Duodenal mucosa (tissue), 2 donors: ENCODE data around the gene GET4.
"Not testable (repeated sequence)": the region's sequence is repeated elsewhere in the genome, so short reads cannot be mapped to it uniquely, and the experiment has no call there.

Source experiments
- H3K27ac ChIP-seq: one replicate; pipeline ENCODE4 v1.7.0; 2013; ENCODE audit warnings: low read depth, low read length
- H3K27me3 ChIP-seq, 2 donors: one replicate each; pipeline ENCODE4 v1.7.0; 2013; ENCODE audit warnings: low read length in 2 of 2, control low read depth in 1 of 2; ENCODE audit not compliant: insufficient read depth in 2 of 2, control insufficient read depth in 1 of 2
- H3K36me3 ChIP-seq, 2 donors: one replicate each; pipeline ENCODE4 v1.7.0; 2013; ENCODE audit warnings: low read length in 2 of 2, control low read depth in 1 of 2; ENCODE audit not compliant: insufficient read depth in 2 of 2, control insufficient read depth in 1 of 2
- H3K4me1 ChIP-seq, 2 donors: one replicate each; pipeline ENCODE4 v1.7.0; 2013; ENCODE audit warnings: low read length in 2 of 2, control low read depth in 1 of 2; ENCODE audit not compliant: insufficient read depth in 2 of 2, control insufficient read depth in 1 of 2
- H3K4me3 ChIP-seq, 2 donors: one replicate each; pipeline ENCODE4 v1.7.0; 2013; ENCODE audit warnings: low read length in 2 of 2, low read depth in 1 of 2
- H3K9ac ChIP-seq, 2 donors: one replicate each; pipeline ENCODE4 v1.7.0; 2013; ENCODE audit warnings: low read length in 2 of 2, low read depth in 1 of 2
- H3K9me3 ChIP-seq, 2 donors: one replicate each; pipeline ENCODE4 v1.7.0; 2013; ENCODE audit warnings: low read length in 2 of 2, control low read depth in 1 of 2; ENCODE audit not compliant: control insufficient read depth in 1 of 2

Gene GET4

GRCh38 chr7:845091-845490 is 31.3 kb upstream of the GET4 start:
- no peaks in the 10 kb centered on the region for H3K27me3 ChIP-seq
- no peak overlapping the region for H3K9ac ChIP-seq
- H3K4me3 ChIP-seq = no peak overlapping the region
- peaks cover 28 to 60% of the 10 kb centered on the region in 2 donors for H3K36me3 ChIP-seq
- H3K27ac ChIP-seq = no peak overlapping the region
- H3K9me3 ChIP-seq = no peaks in the 10 kb centered on the region
- peaks cover 0 to 7% of the 10 kb centered on the region in 2 donors for H3K4me1 ChIP-seq

DNA sequence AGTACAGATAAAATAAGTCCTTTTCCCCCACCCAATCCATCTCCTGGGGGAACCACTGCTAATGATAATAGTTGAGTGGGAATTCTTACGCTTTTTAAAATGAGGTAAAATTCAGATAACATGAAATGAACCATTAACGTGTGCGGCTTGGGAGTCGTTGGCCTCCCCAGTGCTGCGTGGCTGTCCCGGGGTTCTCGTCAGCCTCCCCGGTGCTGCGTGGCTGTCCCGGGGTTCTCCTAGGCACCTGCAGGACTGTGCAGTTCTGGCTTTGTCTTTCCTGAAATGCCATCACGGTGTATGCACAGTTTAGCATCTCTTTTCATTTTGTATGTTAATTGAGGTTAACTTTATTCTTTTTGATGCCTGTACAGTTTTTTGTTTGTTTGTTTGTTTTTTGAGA is 30.6 kb upstream of the GET4 start:
- Histone ChIP-seq H3K4me3 (no peak overlapping the region), H3K27me3 (no peaks in the 10 kb centered on the region), H3K9me3 (no peaks in the 10 kb centered on the region), H3K27ac (no peak overlapping the region), H3K36me3 (peaks cover 26 to 57% of the 10 kb centered on the region in 2 donors), H3K4me1 (peaks cover 0 to 7% of the 10 kb centered on the region in 2 donors), H3K9ac (no peak overlapping the region)

DNA sequence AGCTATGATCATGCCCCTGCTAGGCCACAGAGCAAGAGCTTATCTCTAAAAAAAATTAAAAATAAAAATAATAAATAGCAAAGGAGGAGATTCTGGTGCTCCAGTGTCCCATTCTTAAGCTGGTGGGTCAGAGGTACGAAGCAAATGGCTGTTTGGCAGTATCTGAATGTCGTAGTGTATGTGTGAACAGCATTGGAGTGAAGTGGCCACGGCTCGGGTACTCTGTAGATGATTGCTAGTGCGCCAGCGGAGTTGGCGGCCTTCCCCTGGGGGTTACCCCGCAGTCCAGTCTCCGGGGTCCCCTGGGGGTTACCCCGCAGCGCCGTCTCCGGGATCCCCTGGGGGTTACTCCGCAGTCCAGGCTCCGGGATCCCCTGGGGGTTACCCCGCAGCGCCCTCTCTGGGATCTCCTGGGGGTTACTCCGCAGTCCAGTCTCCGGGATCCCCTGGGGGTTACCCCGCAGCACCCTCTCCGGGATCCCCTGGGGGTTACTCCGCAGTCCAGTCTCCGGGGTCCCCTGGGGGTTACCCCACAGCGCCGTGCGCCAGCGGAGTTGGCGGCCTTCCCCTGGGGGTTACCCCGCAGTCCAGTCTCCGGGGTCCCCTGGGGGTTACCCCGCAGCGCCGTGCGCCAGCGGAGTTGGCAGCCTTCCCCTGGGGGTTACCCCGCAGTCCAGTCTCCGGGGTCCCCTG is 29.2 kb upstream of the GET4 start:
- H3K9me3 ChIP-seq, H3K9ac ChIP-seq, H3K4me3 ChIP-seq, H3K27ac ChIP-seq, H3K27me3 ChIP-seq, H3K4me1 ChIP-seq: not testable (repeated sequence)
- H3K36me3 ChIP-seq = peaks cover 26 to 66% of the 10 kb centered on the region in 2 donors

DNA sequence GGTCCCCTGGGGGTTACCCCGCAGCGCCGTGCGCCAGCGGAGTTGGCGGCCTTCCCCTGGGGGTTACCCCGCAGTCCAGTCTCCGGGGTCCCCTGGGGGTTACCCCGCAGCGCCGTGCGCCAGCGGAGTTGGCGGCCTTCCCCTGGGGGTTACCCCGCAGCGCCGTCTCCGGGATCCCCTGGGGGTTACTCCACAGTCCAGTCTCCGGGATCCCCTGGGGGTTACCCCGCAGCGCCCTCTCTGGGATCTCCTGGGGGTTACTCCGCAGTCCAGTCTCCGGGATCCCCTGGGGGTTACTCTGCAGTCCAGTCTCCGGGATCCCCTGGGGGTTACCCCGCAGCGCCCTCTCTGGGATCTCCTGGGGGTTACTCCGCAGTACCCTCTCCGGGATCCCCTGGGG is 28.6 kb upstream of the GET4 start:
- H3K36me3 ChIP-seq = peaks cover 20 to 66% of the 10 kb centered on the region in 2 donors

GRCh38 chr7:849145-849544 is 27.2 kb upstream of the GET4 start:
- Histone ChIP-seq H3K9ac (no peak overlapping the region), H3K4me3 (no peak overlapping the region), H3K27me3 (no peaks in the 10 kb centered on the region), H3K27ac (no peak overlapping the region), H3K4me1 (no peaks in the 10 kb centered on the region), H3K36me3 (peaks cover 27 to 71% of the 10 kb centered on the region in 2 donors), H3K9me3 (no peaks in the 10 kb centered on the region)

More for the DNA sequence above, 28.6 kb upstream of the GET4 start:
- not testable (repeated sequence) for H3K27ac ChIP-seq, H3K9me3 ChIP-seq, H3K4me3 ChIP-seq, H3K4me1 ChIP-seq, H3K27me3 ChIP-seq, H3K9ac ChIP-seq

DNA sequence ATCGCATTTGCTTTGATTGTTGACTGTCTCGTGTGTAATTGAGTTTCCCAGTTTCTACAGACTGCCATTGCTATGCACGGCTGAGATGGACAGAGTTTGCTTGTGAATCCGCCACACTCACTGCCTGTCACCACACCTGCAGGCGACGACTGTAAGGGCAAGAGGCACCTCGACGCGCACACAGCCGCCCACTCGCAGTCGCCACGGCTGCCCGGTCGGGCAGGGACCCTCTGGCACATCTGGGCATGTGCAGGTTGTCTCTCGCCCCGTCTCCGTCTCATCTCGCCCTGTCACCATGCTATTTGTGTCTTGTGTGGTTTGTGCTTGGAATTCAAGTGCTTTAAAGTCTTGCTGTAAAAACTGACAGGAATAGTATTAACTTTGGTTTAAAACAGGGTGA is 26.6 kb upstream of the GET4 start:
- Histone ChIP-seq H3K36me3 (peaks cover 27 to 68% of the 10 kb centered on the region in 2 donors), H3K27me3 (no peaks in the 10 kb centered on the region), H3K9ac (no peak overlapping the region), H3K9me3 (no peaks in the 10 kb centered on the region), H3K4me1 (no peaks in the 10 kb centered on the region), H3K4me3 (no peak overlapping the region), H3K27ac (no peak overlapping the region)

DNA sequence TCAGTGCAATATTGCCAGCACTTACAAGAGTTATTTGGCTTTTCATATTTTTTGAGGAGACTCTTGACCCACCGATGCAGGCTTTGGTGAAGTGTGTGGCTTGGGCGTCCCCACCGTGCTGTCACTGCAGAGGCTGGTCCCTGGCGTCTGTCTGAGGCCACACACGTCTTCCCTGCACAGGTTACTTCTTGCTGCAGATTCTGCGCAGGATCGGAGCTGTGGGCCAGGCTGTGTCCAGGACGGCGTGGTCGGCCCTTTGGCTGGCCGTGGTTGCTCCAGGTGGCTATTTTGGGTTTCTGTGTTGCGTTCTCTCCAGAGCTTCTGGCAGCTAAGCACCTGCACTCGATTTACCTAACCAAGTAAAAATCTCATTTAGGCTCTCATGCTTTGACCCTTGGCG is 25.1 kb upstream of the GET4 start:
- Histone ChIP-seq H3K4me3 (no peak overlapping the region), H3K36me3 (peaks cover 27 to 70% of the 10 kb centered on the region in 2 donors), H3K27me3 (no peaks in the 10 kb centered on the region), H3K27ac (no peak overlapping the region), H3K9ac (no peak overlapping the region), H3K4me1 (no peaks in the 10 kb centered on the region), H3K9me3 (no peaks in the 10 kb centered on the region)

GRCh38 chr7:853366-854117 is 22.8 kb upstream of the GET4 start:
- Histone ChIP-seq H3K36me3 (peaks cover 29 to 85% of the 10 kb centered on the region in 2 donors), H3K27me3 (no peaks in the 10 kb centered on the region)

GRCh38 chr7:854118-854775 is 22.1 kb upstream of the GET4 start:
- H3K9me3 ChIP-seq = no peaks in the 10 kb centered on the region
- H3K36me3 ChIP-seq = peaks cover 28 to 86% of the 10 kb centered on the region in 2 donors
- no peaks in the 10 kb centered on the region for H3K27me3 ChIP-seq
- no peaks in the 10 kb centered on the region for H3K4me1 ChIP-seq
- H3K9ac ChIP-seq = no peak overlapping the region
- no peak overlapping the region for H3K4me3 ChIP-seq
- no peak overlapping the region for H3K27ac ChIP-seq

More at GRCh38 chr7:853366-854117, 22.8 kb upstream of the GET4 start:
- no peak overlapping the region for H3K27ac ChIP-seq
- H3K9ac ChIP-seq = no peak overlapping the region
- no peaks in the 10 kb centered on the region for H3K4me1 ChIP-seq
- no peaks in the 10 kb centered on the region for H3K9me3 ChIP-seq
- H3K4me3 ChIP-seq = no peak overlapping the region

- Histone ChIP-seq H3K9me3 (no peaks in the 10 kb centered on the region), H3K9ac (no peak overlapping the region), H3K27ac (no peak overlapping the region), H3K4me1 (no peaks in the 10 kb centered on the region), H3K4me3 (no peak overlapping the region), H3K36me3 (peaks cover 31 to 91% of the 10 kb centered on the region in 2 donors), H3K27me3 (no peaks in the 10 kb centered on the region)
Measured at GRCh38 chr7:855686-856369, 20.5 kb upstream of the GET4 start.
